GM13976 (cell line): ENCODE measurements around the gene MRPL20.
"Not testable (repeated sequence)": the region's sequence is repeated elsewhere in the genome, so short reads cannot be mapped to it uniquely, and the experiment has no call there.

Experiments
- DNase-seq: peaks from one replicate; pipeline ENCODE4 v3.0.0; 2012; ENCODE audit warnings: low spot score
- in situ Hi-C: fragments of 300-500 bp; cut with MboI; formaldehyde crosslinking; loops from one replicate; pipeline ENCODE4 v1.12.0; 2022; ENCODE audit warnings: low sequenced_read_pairs, mixed read lengths, inconsistent platforms; ENCODE audit not compliant: unreplicated experiment
- TF ChIP-seq, protein P1 (sequence below): IDR thresholded peaks from 2 replicates; pipeline ENCODE4 v1.5.1; 2012; ENCODE audit warnings: borderline replicate concordance, mild to moderate bottlenecking; ENCODE audit not compliant: insufficient read depth; ENCODE audit errors: extremely low read depth, missing control alignments, control extremely low read depth

The MRPL20 gene

DNA sequence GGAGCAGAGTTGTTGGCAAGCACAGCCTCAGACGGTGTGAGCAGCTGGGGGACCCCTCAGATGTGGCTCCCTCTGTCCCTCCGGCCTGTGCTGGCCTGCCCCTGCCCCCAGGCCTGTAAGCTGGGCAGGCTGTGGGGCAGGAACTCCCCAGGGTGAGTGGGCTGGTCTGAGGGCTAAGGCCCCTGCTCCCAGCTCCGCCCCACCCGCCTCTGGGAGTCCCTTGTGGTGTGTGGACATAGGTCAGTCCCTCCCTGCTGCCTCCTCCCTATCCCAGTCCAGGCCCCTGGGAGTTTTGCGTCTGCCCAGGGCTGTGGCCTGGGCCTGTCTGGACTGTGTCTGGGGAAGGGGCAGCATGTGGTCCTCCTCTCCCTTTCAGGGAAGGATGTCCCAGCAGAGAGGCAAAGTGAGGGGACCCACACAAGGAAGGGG is 24.8 kb upstream of the MRPL20 start:
- DNase-seq = peak; percentile 42
- in situ Hi-C loops = no loop called here
- TF ChIP-seq, protein P1, sequence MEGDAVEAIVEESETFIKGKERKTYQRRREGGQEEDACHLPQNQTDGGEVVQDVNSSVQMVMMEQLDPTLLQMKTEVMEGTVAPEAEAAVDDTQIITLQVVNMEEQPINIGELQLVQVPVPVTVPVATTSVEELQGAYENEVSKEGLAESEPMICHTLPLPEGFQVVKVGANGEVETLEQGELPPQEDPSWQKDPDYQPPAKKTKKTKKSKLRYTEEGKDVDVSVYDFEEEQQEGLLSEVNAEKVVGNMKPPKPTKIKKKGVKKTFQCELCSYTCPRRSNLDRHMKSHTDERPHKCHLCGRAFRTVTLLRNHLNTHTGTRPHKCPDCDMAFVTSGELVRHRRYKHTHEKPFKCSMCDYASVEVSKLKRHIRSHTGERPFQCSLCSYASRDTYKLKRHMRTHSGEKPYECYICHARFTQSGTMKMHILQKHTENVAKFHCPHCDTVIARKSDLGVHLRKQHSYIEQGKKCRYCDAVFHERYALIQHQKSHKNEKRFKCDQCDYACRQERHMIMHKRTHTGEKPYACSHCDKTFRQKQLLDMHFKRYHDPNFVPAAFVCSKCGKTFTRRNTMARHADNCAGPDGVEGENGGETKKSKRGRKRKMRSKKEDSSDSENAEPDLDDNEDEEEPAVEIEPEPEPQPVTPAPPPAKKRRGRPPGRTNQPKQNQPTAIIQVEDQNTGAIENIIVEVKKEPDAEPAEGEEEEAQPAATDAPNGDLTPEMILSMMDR = no peak

- TF ChIP-seq, protein P1 = no peak
- in situ Hi-C loops = no loop called here
- DNase-seq = peak; percentile 24
Measured at GRCh38 chr1:1430992-1431844, 24.1 kb upstream of the MRPL20 start.

DNA sequence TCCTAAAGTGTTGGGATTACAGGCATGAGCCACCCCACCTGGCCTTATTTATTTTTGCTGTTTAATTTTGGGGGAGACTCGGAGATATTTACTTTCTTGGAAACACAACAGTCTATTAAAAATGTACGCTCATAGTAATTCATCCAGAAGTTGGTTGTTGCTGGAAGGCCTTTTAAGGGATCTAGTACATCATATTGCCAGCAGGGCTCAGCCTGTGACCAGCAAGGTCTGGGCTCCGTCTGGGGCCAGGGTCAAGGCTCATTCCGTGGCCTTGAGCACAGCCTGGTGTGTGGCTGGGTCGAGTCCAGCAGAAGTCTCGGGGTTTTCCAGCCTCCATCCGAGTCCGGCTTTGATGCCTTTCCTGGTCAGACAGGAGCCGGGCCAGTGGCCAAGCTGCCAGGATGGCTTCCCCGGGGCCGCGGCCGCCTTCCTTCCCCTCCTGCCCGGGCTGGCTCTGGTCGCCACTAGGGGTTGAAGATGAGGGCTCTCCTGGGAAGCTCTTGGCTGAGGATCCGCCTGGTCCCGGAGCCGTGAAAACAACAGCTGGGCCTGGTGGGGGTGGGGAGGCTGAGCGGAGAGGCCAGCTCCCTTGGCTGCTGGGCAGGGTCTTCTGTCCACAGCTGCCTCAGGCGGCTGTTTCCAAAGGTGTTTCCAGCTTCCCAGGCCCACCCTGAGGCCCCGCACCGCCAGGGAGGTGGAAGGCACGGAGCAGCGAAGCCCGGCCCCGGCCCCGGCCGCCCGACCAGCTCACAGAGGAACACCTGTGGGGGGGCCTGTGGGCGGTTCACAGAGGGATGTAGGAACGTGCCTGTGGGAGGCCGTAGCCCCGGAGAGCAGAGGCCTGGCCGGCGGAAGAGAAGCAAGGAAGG is 23.3 kb upstream of the MRPL20 start:
- no peak for DNase-seq
- in situ Hi-C loops = no loop called here
- TF ChIP-seq, protein P1 = no peak

DNA sequence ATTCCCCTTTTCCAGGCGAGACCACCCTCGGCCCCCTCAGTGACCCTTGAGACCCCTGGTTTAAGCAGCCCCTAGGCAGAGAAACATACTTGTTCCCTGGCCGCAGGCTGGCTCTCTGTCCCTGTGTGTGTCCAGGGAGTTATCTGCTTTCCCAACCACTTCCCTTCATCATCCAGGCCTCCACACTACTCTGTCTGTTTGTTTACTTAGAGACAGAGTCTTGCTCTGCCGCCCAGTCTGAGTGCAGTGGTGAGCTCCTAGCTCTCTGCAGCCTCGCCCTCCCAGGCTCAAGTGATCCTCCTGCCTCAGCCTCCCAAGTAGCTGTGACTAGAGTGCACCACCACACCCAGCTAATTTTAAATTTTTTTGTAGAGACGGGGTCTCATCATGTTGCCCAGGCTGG is 22.6 kb upstream of the MRPL20 start:
- in situ Hi-C loops = no loop called here

GRCh38 chr1:1428967-1429366 is 21.9 kb upstream of the MRPL20 start:
- in situ Hi-C loops, DNase-seq: not testable (repeated sequence)

More for the DNA sequence above, 22.6 kb upstream of the MRPL20 start:
- TF ChIP-seq, protein P1 = no peak
- DNase-seq = no peak

DNA sequence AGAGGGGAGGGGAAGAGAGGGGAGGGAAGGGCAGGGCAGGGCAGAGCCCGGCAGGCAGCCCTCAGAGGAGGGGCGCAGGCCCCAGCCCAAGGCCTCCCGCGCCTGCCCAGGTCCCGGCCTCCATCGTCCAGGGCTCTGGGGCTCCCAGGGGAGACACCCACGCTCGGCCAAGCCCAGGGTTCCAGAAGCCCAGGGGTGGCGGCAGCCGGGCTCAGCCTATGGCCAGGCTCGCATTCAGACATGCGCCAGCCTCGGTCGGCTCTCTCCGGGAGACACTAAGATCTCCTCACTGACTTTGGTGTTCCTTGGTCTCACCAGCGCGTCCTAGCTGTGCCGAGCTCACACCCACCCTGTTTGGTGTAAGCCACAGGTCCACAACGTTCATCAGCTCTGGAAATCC is 21.1 kb upstream of the MRPL20 start:
- no peak for DNase-seq
- in situ Hi-C loops = no loop called here
- TF ChIP-seq, protein P1 = no peak

GRCh38 chr1:1427820-1428148 is 20.7 kb upstream of the MRPL20 start:
- in situ Hi-C loops = no loop called here

More at GRCh38 chr1:1427820-1428148, 20.7 kb upstream of the MRPL20 start:
- TF ChIP-seq, protein P1 = no peak
- DNase-seq = no peak
